ENCODE measurements around the gene GPR153.
"Not testable (repeated sequence)": the region's sequence is repeated elsewhere in the genome, so short reads cannot be mapped to it uniquely, and the experiment has no call there.

GPR153 gene

GRCh38 chr1:6233376-6233775, 27.5 kb downstream of the GPR153 start:
- no peak for DNase-seq (ENCODE audit: low read depth in 2 of 2)

DNA sequence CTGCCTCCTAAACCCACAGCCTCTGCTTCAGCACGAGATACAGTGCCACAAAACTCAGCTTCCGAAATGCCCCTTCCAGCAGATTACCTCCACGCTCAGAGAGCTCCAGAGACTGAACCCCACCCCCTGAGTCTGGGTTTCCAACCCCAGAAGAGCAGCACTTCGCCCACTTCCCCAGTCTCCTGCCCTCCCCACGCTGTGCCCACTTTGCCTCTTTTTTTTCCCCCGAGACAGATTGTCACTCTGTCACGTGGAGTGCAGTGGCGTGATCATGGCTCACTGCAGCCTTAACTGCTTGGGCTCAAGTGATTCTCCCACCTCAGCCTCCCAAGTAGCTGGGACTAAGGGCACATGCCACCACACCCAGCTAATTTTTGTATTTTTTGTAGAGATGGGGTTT, 35.2 kb downstream of the GPR153 start:
- no peak for DNase-seq (ENCODE audit: low read depth in 2 of 2)

DNA sequence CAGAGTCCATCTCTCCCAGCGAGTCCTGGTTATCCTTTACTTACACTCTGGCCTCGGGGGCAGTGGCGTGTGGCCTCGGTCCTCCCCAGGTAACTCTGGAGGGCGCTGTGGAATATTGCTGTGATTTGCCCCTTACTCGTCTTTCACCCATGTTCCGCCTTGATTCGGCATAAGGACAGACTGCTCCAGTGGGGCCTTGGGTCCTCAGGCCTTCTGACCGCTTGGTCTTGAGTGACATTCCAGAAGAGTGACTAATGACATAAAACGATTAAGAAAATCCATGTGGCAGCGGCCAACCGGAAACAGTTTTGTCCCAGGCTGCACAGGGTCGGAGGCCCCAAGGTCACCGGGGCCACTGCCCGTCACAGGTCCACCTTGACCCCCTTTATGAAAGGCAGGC, 36.2 kb downstream of the GPR153 start:
- DNase-seq (ENCODE audit: low read depth in 2 of 2), result no peak

DNA sequence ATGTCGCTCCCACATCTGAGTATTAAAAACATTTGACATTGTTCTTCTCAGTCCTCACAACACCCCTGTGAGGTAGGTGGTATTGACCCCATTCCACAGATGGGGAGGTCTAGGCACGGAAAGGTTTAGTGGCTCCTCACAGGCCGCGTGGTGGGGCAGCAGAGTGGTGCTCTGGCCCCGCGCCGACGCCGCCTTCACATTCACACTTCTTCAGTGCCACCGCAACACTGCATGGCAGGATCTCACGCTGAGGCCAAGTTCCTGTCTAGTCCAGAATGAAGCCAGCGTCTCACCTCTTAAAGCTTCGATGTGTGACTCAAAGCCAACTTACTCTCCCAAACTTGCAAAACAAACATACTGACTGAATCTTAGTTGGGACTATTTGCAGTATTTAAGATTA, 37.3 kb downstream of the GPR153 start:
- DNase-seq (ENCODE audit: low read depth in 2 of 2), result no peak

DNA sequence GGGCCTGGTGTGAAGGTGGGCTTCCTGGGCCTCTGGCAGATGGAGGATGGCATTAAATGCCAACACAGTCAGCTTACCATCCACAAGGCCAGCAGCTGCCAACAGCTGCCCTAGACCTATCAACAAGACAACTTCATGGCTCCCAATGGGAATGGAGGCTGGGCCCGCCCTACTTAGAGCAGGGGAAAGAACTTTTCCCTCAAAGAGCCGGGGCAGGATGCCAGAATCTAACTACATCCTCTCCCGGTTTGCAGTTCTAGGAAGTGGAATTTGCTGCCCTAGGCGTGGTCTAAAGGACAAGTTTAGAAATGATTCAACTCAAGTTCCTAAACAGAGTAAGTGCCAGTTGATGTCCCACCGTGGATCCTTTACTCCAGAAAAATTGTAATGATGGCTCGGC, 38.3 kb downstream of the GPR153 start:
- no peak for DNase-seq (ENCODE audit: low read depth in 2 of 2)

GRCh38 chr1:6221210-6221784, 39.6 kb downstream of the GPR153 start:
- no peak for DNase-seq (ENCODE audit: low read depth in 2 of 2)

- no peak for DNase-seq (ENCODE audit: low read depth in 2 of 2)
Observed at GRCh38 chr1:6220236-6220635, 40.7 kb downstream of the GPR153 start.

GRCh38 chr1:6219641-6220040, 41.3 kb downstream of the GPR153 start:
- not testable (repeated sequence) for DNase-seq (ENCODE audit: low read depth in 2 of 2)

DNA sequence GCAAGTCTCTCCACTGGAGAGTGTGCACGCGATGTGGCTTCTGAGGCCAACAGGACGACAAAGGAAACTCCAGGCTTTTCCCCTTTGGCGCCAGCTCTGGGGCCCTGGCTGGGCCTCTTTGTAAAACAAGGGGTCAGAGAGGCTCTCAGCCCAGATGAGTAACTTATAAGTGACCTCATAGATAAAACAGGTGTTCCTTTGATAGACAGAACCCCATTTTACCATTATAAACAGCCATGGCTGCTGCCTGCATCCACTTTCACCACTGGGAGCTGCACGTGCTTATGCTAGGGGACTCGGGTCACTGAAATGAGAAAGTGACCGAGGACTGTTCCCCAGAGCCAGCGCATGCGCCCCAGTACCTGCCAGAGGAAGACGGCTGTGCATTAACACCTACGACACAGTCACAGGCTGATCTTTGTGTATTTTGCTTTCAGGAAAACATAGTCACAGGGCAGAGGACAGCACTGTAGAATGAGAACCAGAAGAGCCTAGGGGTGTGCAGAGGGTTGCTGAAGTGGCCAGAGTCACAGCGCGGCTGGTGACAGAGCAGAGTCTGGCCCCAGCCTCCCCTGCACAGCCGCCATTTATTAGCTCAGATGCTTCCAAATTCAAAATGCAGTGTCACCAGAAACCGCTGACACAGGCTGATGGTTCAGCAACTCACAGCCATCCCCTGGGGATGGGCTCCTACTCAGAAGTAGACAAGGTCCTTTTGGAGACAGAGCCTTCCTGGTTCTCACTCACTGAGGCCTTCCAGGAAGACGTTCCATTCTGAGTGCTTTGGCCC, 42.3 kb downstream of the GPR153 start:
- no peak for DNase-seq (ENCODE audit: low read depth in 2 of 2)

DNA sequence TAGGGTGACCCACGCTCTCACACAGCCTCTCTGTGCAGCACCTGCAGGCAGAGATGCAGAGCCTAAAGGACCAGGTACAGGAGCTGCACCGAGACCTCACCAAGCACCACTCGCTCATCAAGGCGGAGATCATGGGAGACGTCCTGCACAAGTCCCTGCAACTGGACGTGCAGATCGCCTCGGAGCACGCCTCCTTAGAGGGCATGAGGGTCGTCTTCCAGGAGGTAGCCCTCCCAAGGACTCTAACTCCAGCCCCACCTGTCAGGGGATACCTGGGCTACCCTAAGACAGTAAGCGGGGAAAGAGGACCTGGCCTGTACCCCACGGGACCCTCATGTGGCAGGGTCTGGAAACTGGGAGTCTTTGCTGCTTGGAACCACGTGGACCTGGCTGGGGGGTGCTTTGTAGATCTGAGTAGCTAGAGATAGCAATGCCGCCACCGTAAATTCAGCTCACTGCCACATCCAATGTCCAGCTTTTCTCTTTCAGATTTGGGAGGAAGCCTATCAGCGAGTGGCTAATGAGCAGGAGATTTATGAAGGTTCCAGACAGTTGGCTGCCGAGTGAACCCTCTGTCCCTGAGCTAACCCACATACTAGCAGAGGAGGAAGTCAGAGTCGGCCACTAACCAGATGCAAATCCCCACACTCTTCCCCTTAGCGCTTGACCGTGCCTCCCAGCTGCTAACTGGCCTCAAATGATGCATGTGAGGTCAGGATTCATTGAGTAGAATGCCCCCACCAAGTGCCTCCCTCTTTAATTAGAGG, 48.5 kb downstream of the GPR153 start:
- no peak for DNase-seq (ENCODE audit: low read depth in 2 of 2)

DNA sequence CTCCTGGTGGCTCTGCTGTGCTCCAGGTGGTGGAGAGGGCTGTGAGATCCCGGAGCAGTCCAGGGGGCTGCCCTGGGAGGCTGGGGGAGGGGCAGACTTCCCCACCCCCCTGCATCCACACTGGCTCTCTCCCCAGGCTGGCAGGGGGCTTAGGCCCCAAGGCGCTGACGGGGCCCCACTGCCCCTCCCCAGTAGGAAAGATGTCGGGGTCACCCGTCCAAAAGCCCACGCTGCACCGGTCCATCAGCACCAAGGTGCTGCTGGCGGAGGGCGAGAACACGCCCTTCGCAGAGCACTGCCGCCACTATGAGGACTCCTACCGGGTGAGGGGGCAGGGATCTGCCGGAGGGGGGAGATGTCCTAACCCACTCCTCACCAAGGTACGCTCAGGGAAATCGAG, 49.2 kb downstream of the GPR153 start:
- DNase-seq (ENCODE audit: low read depth in 2 of 2), result no peak

DNA sequence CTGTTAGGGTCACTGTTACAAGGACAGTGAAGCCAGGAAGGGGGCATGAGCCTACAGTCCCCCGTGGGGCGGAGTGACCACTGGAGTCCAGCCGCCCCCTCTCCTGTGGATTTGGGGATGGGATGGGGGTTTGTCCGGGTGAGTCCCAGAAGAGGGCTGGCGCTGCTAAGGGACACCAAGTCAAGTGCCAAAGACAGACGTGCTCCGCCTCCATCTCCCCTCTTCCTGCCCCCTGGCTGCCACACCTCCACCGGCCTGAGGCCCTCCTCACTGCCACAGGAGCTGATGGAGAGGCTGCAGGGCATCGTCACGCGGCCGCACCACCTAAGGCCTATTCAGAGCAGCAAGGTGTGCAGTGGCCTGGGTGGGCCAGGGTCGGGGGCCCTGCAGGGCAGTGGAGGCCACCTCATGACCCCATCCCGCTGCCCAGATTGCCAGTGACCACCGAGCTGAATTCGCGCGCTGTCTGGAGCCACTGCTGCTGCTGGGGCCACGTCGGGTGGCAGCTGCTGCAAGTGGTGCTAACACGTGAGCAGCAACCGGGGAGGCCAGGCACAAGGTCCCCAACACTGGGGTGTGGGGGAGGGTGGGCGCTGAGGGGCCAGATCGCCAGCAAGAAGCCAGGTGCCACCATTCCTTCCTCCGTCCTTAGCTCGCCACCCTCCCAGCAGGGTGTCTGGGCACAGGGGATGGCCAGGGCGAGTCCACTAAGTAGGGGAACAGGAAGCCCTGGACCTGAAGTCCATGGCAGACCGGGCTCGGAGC, 50.1 kb downstream of the GPR153 start:
- DNase-seq (ENCODE audit: low read depth in 2 of 2), result no peak

DNA sequence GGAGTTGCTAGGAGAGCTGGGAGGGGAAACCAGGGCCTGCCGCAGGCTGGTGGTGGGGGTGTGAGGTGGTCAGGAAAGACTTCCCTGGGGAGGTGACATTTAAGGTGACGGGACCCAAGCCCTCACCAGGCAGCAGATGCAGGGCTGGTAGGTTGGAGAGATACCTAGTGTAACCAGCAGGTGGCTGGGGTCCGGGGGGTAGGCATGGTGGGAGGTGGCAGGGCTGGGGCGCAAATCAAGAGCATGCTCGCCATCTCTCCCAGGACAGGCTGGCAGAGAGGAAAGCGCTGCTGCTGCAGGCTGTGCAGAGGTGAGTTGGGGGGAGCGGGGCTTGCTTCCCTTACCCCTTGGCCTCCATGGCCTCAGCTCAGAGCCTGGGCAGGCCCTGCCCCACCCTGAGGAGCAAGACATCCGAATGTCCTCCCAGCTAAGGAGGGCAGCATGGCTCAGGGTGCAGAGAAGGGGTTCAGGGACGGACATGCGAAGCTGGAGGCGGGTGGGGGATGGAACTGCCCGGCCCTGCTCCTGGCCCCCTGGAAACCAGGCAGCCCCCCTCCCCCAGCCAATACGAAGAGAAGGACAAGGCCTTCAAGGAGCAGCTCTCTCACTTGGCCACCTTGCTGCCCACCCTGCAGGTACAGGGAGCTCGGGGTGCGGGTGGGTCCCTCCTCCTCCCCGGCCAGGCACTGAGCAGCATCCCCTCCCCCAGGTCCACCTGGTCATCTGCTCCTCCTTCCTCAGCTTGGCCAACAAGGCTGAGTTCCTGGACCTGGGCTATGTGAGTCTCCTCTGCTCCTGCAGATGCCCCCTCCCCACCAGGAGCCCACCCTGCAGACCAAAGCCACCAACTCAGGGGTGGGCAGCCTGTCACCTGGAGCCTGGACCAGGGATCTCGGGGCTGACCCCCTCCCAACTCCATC, 51.0 kb downstream of the GPR153 start:
- DNase-seq (ENCODE audit: low read depth in 2 of 2), result no peak

DNA sequence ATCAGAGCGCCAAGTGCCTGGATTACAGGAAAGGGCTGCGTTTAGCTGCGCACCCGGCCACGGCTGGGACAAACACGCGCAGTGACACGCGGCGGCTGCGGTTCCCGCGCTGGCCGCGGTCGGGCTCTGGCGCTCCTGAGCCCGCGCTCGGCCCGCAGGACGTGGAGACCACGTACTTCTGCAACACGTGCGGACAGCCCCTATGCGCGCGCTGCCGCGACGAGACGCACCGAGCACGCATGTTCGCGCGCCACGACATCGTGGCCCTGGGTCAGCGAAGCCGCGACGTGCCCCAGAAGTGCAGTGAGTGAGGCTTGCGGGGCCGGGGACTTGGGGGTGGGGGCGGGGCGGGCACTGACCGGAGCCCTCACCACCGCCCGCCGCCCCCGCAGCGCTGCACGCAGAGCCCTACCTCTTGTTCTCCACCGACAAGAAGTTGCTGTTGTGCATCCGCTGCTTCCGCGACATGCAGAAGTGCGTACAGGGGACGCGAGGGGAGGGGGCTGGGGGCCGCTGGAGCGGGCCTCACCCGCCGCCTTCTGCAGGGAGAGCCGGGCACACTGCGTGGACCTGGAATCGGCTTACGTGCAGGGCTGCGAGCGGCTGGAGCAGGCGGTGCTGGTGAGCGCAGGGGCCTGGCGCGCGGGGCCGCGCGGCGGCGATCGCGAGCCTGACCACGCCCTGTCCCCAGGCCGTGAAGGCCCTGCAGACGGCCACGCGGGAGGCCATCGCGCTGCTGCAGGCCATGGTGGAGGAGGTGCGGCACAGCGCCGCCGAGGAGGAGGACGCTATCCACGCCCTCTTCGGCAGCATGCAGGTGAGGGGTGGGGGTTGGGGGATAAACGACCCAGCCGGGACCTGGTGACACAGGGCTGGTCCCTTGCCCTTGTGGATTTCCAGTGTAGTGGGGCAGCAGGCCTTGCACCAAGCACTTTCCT, 51.9 kb downstream of the GPR153 start:
- DNase-seq (ENCODE audit: low read depth in 2 of 2), result no peak

DNA sequence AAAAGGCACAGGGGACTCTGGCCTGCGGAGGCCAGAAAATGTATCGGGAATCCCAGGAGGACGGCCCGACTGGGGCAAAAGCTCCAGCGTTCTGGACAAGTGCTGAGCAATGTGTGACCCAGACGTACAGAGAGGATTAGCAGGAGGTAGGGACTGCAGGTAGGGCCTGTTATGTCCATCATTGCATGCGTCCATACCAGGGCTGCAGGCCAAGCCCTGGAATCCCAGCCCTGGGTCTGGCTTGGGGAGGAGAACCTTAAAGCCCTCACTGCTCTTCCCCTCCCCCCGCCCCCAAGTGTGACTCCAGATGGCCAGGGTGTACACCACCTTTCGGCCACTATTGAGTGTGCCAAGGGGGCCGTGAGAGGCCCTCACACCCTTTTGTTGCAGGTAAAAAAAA, 53.0 kb downstream of the GPR153 start:
- DNase-seq (ENCODE audit: low read depth in 2 of 2), result no peak

- no peak for DNase-seq (ENCODE audit: low read depth in 2 of 2)
Observed at GRCh38 chr1:6207075-6207885, 53.6 kb downstream of the GPR153 start.

DNA sequence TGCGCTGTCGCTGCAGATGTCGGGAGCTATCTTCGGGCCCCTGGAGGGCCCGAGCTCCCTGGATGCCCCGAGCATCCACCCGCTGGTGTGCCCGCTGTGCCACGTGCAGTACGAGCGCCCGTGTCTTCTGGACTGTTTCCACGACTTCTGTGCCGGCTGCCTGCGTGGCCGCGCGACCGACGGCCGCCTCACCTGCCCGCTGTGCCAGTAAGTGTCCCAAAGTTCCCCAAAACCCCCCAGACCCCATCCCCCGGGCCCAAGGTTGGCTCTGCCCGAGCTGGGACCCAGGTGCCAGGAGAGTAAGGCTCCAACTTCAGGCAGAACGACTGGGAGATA, 54.4 kb downstream of the GPR153 start:
- no peak for DNase-seq (ENCODE audit: low read depth in 2 of 2)

DNA sequence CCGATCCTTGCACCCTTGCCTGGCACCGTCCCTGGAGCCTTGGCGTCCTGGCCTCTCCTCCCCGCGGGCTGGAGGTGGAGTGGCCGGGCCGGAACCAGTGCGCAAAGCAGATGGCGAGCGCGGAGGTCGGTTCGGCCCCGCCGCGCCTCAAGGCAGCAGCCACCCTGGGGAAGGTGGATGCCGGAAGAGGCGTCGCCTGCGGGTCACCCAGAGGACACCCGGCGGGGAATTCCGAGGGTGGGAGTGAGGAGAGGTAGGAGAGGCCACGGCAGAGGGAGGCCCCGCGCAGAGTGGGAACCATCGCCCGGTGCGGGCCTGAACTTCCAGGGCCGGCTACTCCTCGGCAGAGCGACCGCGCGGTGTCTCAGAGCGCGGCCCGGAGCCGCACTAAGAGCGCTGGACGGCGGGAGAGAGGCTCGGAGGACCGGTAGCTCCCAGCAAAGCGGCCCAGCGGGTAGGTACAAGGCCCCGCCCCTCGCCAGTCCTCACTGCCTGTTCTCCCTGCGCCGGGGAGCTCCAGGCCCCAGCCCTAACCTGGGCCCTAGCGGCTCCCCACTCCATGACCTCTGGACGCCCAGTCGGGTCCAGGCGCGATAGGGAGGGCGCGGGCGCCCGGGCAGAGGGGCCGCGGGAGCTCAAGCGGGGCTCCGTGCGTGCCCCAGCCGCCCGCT, 54.9 kb downstream of the GPR153 start, which contains the start of gene RNF207:
TSS of gene RNF207 (plus strand) at position 271 of the 671 bp plus-strand sequence. CDS start 417 bp downstream, outside the sequence.
- DNase-seq (ENCODE audit: low read depth in 2 of 2), result peak in 1 of 2 donors; percentile 21

Data from stimulated activated CD8-positive, alpha-beta memory T cell treated with anti-CD3 and anti-CD28 coated beads, Interleukin-2, amount 100 ng/mL, for 1 hour (primary cell).